Fibroblast of skin of back (primary cell): ENCODE measurements around the gene ANP32A.

Source experiments
- DNase-seq: peaks from one replicate; pipeline ENCODE4 v3.0.0-alpha.2; 2013

Gene ANP32A

GRCh38 chr15:68797599-68798345, 22.9 kb downstream of the ANP32A start:
- DNase-seq, result no peak

GRCh38 chr15:68797191-68797590, 23.5 kb downstream of the ANP32A start:
- no peak for DNase-seq

- no peak for DNase-seq
Measured at GRCh38 chr15:68796576-68796975, 24.1 kb downstream of the ANP32A start.

- peak; percentile 83 for DNase-seq
Measured at GRCh38 chr15:68795298-68795848, 25.3 kb downstream of the ANP32A start.

- DNase-seq, result no peak
Measured at GRCh38 chr15:68794863-68795262, 25.8 kb downstream of the ANP32A start.

- DNase-seq, result no peak
Measured at GRCh38 chr15:68794307-68794706, 26.4 kb downstream of the ANP32A start.

GRCh38 chr15:68793776-68794175, 26.9 kb downstream of the ANP32A start:
- DNase-seq, result no peak

- DNase-seq, result no peak
Measured at GRCh38 chr15:68792901-68793766, 27.6 kb downstream of the ANP32A start.

- DNase-seq, result no peak
Measured at GRCh38 chr15:68791431-68792283, 29.0 kb downstream of the ANP32A start.

- no peak for DNase-seq
Measured at GRCh38 chr15:68790910-68791309, 29.8 kb downstream of the ANP32A start.

GRCh38 chr15:68790242-68790575, 30.5 kb downstream of the ANP32A start:
- DNase-seq, result no peak

- peak; percentile 91 for DNase-seq
Measured at GRCh38 chr15:68789534-68790241, 31.0 kb downstream of the ANP32A start.

GRCh38 chr15:68789091-68789490, 31.6 kb downstream of the ANP32A start:
- DNase-seq, result no peak

GRCh38 chr15:68788264-68788624, 32.5 kb downstream of the ANP32A start:
- DNase-seq, result no peak

GRCh38 chr15:68787609-68788263, 33.0 kb downstream of the ANP32A start:
- no peak for DNase-seq

GRCh38 chr15:68786753-68787152, 33.9 kb downstream of the ANP32A start:
- DNase-seq, result no peak

- no peak for DNase-seq
Measured at GRCh38 chr15:68785541-68785940, 35.2 kb downstream of the ANP32A start.

- no peak for DNase-seq
Measured at GRCh38 chr15:68784206-68784605, 36.5 kb downstream of the ANP32A start.

- DNase-seq, result no peak
Measured at GRCh38 chr15:68783226-68784058, 37.3 kb downstream of the ANP32A start.

- no peak for DNase-seq
Measured at GRCh38 chr15:68782589-68783161, 38.0 kb downstream of the ANP32A start.
